GM21737 (cell line): Measurements from ENCODE around the gene IFITM5.
"Not testable (repeated sequence)": the region's sequence is repeated elsewhere in the genome, so short reads cannot be mapped to it uniquely, and the experiment has no call there.

Experiments used
- ATAC-seq: cut with Tn5 transposase; IDR thresholded peaks from one replicate; pipeline ENCODE4 v1.9.1; 2021; ENCODE audit warnings: mild to moderate bottlenecking, moderate library complexity; ENCODE audit not compliant: unreplicated experiment

The IFITM5 gene

DNA sequence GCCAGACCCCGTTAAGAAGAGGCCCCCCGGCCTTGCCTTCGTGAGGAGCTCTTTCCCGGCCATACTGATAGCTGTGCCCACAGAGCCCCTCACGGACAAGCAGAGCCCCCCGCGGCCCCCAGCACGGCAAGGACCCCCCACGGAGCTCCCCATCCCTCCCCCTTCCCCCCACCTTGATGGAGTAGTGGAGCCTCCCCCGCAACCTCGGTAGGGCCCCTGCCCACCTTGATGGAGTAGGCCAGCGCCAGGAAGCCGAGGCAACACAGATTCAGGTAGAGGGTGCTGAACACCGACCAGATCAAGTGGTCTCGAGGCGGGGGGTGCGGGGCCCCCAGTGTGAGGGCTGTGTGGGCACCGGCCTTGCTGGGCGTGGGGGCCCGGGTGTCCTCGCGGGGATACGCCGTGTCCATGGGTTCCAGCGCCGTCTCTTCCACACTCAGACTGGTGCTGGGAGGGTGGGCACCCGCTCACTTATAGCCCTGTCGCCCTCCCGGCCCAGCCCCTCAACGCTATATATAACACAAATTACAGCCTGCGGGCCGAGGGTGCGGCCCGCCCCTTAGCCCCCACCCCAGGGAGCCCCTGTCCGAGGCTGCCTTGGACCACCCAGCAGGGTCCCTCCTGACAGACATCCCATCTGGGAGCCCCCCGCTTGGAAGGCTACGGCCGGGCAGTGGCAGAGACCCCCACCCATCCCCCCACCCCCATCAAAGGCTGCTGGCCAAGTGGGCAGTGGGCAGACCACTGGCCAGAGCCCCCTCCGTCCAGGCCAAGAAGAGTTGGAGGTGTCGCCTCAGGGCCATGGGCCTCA, at the start of gene IFITM5:
TSS of gene IFITM5 (minus strand) at position 446 of the 811 bp plus-strand sequence. CDS start at position 410, 36 bp downstream.
- ATAC-seq: no peak

DNA sequence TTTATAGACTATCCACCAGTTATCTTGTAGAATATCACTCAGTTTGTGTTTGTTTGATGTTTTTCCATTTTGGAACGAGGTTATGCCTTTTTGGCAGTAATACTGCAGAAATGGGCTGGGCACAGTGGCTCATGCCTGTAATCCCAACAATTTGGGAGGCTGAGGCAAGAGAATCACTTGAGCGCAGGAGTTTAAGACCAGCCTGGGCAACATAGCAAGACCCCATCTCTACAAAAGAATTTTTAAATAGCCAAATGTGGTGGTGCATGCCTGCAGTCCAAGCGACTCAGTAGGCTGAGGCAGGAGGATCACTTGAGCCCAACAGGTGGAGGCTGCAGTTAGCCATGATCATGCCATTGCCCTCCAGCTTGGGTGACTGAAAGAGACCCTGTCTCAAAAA, 47.2 kb upstream of the IFITM5 start:
- ATAC-seq: no peak

- no peak for ATAC-seq
These were observed 45.7 kb upstream of the IFITM5 start for GRCh38 chr11:344836-345578.

DNA sequence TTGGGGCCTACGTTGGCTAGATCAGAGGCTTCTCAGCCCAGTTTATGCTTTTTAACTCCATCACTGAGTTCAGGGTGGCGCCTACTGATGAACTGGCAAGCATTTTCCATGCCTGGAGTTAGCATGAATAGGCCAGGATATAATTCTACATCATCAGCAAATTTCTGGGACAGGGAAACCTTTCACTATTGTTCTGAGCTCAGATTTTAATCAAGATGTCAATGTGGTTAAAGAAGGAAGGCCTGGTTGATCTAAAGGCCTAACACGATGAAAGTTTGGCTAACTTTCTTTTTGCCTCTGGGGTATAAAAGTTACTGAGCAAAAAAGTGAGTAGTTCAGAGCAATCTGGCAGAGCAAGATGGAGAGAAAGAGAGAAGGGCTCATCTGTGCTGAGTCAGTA, 43.0 kb upstream of the IFITM5 start:
- no peak for ATAC-seq

GRCh38 chr11:340539-341512, 41.5 kb upstream of the IFITM5 start:
- no peak for ATAC-seq

GRCh38 chr11:339963-340362, 40.6 kb upstream of the IFITM5 start:
- no peak for ATAC-seq

GRCh38 chr11:337711-338110, 38.4 kb upstream of the IFITM5 start:
- ATAC-seq: no peak

- ATAC-seq: no peak
These were observed 37.4 kb upstream of the IFITM5 start for GRCh38 chr11:336659-337198.

DNA sequence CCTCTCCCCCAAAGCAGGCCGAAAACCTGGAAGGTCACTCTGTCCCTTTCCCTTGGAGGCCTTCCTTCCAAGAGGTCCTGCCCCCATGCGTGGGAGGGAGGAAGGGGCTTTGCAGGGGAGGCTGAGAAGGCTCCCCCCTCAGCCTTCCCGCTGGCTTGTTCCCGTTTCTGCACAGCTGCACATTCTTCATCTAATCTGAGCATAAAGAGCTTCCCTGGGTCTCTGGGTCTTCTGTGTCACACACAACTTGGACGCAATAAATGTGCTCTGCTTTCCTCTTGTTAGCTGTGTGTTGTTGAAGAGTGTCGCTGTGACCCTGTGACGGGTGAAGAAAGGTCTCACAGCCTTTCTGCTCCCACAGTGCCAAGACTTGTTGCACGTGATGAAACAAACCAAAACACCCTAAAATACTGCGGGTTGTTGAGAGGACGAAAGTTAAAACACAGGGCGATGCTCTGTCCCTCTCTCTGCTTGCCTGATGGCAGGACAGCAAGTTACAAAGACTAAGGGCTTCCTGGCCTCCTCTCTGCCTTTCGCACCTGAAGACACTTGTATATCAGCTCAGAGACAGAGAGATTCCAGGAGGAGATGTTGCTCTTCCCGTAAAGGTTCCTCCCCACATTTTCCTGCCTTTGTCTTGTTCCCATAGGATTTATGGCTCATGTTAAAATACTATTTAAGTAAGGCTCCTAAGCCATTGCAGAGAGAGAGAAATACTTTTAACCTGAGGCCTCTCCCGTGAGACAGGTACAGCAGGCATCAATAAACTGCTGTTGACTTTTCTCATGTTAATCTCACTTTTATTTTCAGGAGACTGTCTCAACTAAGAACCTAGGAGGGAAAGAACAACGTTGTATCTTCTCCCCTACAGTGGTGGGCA, 36.7 kb upstream of the IFITM5 start:
- ATAC-seq: no peak

DNA sequence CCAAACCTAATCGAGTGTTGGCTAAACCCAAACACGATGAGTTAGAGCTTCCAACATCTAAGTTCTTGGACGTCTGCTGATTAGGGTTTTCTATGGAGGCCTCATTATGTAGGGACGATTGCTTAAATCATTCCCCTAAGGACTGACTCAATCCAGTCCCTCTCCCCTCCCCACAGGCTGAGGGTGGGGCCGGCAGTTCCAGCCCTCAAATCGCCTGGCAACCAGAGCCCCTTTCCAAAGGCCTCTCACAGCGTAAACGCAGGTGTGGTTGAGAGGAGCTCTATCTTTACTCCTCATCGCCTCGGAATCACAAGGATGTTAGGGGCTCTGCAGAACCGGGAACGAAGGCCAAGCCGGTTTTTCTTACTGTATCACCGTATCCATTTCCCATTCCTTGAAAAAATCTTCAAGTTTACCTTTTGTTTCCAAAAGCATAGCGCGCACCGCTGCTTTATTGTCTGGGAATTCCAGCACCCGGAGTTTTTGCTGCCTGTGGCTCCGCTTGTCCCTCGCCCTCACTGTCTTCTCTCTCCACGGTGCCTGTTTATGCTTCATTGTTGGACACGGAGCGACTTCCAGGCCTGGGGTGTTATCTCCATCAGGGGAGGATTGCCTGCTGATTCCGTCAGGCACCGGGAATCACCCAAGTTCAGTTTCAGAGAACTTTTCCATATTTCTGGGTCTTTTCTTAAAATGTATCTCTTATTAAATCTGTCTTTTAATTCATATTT, 35.1 kb upstream of the IFITM5 start:
- ATAC-seq: no peak

DNA sequence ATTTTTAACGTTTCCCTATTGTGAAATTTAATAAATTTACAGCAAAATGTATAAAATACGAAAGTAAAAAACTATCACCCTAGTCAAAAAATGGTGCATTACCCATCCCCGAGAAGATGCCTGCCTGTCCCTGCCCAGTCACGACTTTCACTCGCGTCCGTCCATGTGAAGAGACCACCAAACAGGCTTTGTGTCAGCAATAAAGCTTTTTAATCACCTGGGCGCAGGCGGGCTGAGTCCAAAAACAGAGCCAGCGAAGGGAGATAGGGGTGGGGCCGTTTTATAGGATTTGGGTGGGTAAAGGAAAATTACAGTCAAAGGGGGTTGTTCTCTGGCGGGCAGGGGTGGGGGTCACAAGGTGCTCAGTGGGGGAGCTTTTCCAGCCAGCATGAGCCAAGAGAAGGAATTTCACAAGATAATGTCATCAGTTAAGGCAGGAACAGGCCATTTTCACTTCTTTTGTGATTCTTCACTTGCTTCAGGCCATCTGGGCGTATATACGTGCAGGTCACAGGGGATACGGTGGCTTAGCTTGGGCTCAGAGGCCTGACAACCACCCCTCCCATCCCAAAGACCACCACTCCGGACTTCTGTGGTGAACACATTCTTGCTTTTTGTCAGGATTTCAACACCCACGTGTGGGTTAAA, 34.4 kb upstream of the IFITM5 start:
- not testable (repeated sequence) for ATAC-seq

- ATAC-seq: no peak
These were observed 33.5 kb upstream of the IFITM5 start for GRCh38 chr11:332651-333480.

GRCh38 chr11:331358-332060, 32.2 kb upstream of the IFITM5 start:
- ATAC-seq: no peak

DNA sequence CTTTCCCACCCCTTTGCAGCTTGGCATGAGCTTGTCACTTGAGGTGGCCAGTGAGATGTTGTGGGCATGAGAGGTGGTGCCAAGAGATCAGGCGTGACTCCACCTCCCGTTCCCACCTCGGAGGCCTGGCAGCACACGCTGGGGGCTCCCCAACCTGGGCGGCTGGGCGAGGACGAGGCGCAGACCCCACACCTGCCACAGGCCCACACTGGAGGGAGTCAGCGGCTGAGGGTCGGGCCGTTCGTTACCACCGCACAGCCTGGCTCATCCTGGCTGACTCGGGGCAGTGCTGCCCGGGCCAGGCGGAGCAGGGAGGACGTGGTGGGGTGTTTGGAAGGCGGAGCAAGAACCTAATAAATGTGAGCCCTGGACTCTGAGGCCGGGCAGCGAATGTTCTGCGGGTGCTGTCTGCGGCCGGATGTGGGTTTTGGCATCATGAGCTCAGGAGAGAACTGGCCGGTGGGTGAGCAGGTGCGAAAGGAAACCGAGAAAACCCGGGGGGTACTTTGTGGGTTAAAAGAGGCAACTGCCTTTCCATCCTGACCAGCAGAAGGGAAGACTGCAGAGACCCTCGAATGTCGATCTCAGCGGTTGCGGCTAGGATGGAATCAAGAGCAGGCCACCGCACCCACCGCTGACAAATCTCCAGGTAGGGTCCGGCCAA, 31.5 kb upstream of the IFITM5 start:
- no peak for ATAC-seq

GRCh38 chr11:330307-330693, 31.0 kb upstream of the IFITM5 start:
- ATAC-seq: no peak

GRCh38 chr11:329886-330253, 30.5 kb upstream of the IFITM5 start:
- no peak for ATAC-seq
